HG02798 (cell line): ENCODE data around the gene EIF3A.

ENCODE experiments used
- ATAC-seq: cut with Tn5 transposase; IDR thresholded peaks from one replicate; pipeline ENCODE4 v1.9.1; 2021; ENCODE audit warnings: mild to moderate bottlenecking; ENCODE audit not compliant: unreplicated experiment, poor library complexity

Gene EIF3A

GRCh38 chr10:119006451-119007210, 74.0 kb downstream of the EIF3A start:
- no peak for ATAC-seq

GRCh38 chr10:119005362-119006043, 75.1 kb downstream of the EIF3A start:
- no peak for ATAC-seq

- no peak for ATAC-seq
These were observed 76.9 kb downstream of the EIF3A start for GRCh38 chr10:119003572-119004289.

GRCh38 chr10:119001717-119002500, 78.7 kb downstream of the EIF3A start:
- no peak for ATAC-seq

- ATAC-seq, result no peak
These were observed 82.4 kb downstream of the EIF3A start for GRCh38 chr10:118998183-118998582.

GRCh38 chr10:118997379-118997778, 83.2 kb downstream of the EIF3A start:
- no peak for ATAC-seq

GRCh38 chr10:118995739-118996138, 84.9 kb downstream of the EIF3A start:
- no peak for ATAC-seq

- ATAC-seq, result no peak
These were observed 86.3 kb downstream of the EIF3A start for GRCh38 chr10:118994321-118994720.

- ATAC-seq, result no peak
These were observed 87.4 kb downstream of the EIF3A start for GRCh38 chr10:118993214-118993613.

GRCh38 chr10:118992496-118992895, 88.1 kb downstream of the EIF3A start:
- ATAC-seq, result no peak

- no peak for ATAC-seq
These were observed 90.3 kb downstream of the EIF3A start for GRCh38 chr10:118990326-118990725.

GRCh38 chr10:118986815-118987790, 93.5 kb downstream of the EIF3A start:
- ATAC-seq, result peak; percentile 71

GRCh38 chr10:118985576-118985975, 95.0 kb downstream of the EIF3A start:
- ATAC-seq, result no peak
